ENCODE data around the gene SNAP47. TPM values are rescaled to one million over a fixed set of nuclear protein-coding genes. Genes with fewer than 3 reads are reported as not detected.
A peak's percentile ranks its signal among the peaks of the same experiment; 100 is the strongest.

SNAP47 gene
- total RNA-seq, 1 donor from 2014 or later: 31.1 TPM

DNA sequence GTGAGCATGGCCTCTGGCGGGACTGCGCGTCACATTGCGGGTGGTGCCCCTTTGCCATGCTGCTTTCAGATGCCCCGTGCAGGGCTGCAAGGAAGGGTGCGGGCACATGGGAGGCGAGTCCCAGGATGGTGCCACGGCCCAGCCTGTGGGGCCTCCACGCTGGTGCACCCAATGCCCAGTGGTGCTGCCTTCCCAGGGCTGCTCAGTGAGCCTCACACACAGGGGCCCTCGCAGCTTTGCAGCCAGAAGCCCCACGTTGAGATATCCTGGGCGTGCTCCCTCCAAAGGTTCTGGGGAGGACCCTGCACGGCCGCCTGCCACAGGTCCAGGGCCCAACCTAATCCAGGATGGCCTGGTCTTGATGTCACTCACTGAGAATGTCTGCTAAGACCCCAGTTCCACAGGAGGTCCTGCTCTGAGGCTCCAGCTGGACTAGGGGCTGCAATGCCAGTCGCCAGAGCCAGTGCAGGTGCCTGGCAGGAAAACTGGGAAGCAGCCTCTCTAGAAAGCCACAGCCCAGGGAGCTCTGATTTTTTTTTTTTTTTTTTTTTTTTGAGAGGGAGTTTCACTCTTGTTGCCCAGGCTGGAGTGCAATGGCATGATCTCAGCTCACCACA lies 46.2 kb downstream of the SNAP47 start:
- DNase-seq (ENCODE audit: low spot score): peak; percentile 31

DNA sequence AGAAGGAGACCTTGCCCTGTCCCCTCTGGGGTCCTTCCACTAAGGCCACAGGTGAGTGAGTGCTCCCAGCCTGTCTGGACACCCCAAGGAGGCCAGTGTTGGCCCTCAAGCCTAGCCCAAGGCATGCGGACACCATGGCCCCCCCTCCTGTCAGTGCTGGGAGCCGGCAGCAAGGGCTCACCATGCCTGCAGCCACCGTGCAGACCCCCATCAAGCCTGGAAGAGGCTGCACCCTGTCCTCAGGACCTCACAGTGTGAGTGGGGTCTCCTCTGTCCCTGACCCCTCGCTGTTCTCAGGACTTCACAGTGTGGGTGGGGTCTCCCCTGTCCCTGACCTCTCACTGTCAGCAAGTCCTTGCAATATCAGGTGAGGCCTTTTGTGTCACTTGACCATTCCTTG lies 47.0 kb downstream of the SNAP47 start:
- peak; percentile 25 for DNase-seq (ENCODE audit: low spot score)

DNA sequence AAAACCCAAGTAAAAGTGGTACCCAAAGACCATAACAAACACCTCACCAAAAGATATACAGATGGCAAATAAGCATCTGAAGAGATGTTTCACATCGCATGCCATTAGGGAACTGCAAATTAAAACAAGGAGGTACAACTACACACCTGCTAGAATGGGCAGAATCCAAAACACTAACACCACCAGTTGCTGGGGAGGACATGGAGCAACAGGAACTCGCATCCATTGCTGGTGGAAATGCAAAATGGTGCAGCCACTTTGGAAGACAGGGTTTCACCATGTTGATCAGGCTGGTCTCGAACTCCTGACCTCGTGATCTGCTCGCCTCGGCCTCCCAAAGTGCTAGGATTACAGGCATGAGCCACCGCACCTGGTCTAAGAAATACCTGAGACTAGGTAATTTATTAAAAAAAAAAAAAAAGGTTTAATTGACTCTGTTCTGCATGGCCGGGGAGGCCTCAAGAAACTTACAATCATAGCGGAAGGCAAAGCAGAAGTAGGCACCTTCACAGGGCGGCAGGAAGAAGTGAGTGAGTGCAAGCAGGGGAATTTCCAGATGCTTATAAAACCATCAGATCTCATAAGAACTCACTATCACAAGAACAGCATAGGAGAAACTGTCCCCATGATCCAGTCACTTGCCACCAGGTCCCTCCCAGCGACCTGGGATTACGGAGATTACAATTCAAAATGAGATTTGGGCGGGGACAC lies 50.0 kb downstream of the SNAP47 start:
- DNase-seq (ENCODE audit: low spot score): no peak

DNA sequence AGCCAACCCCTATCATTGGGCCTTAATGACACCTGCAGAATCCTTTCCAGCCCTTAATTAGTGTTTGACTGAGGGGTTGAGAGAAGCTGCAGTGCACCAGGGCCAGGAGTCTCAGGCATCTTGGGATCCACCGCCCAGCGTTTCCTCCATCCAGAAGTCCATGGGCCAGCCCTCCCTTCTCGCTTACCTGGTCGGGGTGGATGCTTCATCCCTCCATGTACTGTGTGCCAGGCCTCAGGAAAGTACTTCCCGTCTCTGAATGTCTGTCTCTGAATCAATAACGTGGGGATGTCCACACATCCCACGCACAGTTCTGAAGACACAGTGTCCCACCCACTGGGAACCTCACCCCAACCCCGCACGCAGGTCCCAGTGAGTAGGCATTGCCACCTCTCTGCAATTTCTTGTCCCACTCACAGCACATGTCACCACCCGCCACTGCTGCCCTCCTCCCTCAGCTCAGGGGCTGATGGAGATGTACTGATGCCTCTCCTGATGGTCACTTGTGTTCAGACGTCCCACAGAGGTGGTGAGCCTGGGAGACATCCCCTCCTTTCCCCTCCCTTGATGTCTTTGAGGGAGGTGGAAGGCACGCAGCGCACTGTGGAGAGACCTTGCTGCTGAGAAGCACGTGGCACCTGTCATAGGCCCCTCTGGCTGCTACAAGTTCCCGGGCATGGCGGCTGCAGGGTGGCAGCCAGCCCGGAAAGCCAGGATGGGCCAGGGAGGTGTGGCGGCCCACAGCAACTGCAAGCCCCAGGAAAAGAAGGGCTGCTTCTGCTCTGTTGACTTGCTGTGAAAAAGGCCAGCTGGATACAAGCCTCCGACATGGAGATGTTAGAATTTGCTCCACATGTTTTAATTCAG lies 50.8 kb downstream of the SNAP47 start:
- peak; percentile 39 for DNase-seq (ENCODE audit: low spot score)

DNA sequence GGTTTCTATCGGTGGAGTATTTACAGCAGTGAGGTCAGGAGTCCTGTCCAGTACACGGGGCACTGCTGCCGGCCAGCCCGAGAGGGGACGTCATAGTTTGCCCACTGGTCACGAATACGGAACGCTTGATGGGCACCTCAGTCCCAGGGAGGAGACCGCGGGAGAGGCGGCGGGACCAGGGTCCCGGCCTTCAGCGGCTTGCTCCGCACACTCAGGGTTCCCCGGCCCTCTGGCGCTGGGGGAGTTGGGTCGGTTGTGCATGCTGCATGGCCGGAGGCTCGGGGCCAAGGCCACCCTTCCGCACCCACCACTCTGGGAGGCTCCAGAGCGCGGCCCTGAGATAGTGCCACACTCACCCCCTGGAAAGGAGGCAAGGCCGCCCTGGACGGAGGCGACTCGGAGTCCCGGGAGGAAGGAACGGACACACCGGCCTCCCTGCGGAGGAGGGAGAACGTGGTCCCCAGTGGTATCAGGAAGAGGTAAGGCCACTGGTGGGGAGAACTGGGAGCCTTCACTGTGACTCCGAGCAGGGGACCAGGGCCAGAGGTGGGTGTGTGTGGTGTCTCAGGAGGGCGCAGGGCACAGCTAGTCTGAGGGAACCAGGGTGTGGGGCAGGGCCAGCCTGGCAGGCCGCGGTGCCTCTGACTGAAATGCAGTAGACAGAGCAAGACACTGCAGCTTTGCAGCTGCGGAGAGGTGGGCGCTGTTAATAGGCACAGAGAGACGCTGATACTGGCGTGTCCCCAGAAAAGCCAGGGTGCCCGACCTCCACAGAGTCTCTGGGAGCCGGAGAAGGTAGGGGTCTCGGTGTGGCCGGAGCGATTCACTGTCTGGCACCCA lies 51.7 kb downstream of the SNAP47 start:
- peak; percentile 47 for DNase-seq (ENCODE audit: low spot score)

DNA sequence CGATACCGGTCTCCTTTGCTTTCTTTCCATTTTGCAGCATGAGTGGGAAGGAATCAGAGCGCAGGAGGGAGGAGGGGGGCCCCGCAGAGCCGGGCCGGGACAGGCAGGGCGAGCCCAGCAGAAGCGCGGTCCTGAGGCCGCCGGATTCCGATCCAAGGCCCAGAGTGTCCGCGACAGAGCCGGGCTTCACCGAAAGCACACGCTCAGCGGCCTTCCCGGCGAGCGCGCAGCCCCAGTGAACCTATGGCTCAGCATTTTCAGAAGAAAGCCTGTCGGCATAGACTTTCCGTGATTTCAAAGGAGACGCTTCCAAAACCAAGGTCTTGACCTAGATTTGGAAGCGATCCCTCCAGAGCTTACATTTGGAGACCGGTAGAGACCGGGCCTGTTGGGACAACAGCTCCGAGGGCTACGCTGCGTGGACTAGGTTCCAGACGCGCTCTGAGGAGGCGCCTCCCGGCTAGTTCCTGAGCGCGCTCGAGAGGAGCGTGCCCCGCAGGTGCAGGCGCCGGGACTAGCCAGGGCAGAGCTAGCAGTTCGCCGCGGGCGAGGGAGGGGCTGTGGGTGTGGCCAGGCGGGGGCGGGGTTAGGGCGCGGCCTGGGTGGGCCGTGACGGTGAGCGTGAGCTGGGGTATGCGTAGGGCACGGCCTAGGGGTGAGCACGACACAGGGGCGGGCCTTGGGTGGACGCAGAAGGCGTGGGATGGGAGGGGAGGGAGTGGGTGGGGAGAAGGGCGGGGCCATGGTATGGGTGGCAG lies 52.5 kb downstream of the SNAP47 start:
- peak; percentile 97 for DNase-seq (ENCODE audit: low spot score)

DNA sequence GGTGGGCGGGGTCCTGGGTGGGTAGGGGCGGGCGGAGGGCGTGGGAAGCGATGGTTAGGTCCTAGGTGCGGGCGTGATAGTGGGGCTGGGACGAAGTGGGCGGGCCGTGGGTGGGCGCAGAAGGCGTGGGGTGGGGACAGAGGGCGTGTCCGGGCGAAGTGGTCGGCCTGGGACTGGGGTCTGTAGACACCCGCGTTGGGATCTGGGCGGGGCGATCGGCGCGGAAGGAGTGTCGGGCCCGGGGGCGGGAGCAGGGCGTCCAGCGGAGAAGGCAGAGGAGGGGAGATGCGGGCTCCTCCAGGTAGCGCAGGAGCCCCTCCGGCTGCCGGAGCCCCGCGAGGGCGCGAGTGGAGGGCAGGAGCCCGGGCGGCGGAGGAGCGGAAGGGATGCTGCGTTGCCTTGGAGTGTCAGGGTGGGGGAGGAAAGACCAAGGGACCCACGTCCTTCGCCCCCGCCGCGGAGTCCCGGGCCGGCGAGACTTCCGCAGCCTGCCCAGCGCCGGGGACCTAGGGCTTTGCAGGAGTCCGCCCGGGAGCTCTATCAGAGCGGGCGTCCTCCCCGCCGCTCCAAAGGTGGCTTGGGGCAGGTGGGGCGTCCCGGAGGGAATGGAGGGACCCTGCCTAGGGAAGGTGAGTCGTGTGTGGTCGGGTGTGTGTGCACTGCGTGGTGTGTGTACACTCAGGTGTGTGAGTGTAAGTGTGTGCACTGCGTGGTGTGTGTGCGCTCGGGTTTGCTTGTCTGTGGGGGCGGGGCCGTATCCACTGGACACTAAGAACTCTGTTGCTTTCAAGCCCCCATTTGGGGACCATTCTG lies 53.2 kb downstream of the SNAP47 start:
- DNase-seq (ENCODE audit: low spot score): peak; percentile 83

DNA sequence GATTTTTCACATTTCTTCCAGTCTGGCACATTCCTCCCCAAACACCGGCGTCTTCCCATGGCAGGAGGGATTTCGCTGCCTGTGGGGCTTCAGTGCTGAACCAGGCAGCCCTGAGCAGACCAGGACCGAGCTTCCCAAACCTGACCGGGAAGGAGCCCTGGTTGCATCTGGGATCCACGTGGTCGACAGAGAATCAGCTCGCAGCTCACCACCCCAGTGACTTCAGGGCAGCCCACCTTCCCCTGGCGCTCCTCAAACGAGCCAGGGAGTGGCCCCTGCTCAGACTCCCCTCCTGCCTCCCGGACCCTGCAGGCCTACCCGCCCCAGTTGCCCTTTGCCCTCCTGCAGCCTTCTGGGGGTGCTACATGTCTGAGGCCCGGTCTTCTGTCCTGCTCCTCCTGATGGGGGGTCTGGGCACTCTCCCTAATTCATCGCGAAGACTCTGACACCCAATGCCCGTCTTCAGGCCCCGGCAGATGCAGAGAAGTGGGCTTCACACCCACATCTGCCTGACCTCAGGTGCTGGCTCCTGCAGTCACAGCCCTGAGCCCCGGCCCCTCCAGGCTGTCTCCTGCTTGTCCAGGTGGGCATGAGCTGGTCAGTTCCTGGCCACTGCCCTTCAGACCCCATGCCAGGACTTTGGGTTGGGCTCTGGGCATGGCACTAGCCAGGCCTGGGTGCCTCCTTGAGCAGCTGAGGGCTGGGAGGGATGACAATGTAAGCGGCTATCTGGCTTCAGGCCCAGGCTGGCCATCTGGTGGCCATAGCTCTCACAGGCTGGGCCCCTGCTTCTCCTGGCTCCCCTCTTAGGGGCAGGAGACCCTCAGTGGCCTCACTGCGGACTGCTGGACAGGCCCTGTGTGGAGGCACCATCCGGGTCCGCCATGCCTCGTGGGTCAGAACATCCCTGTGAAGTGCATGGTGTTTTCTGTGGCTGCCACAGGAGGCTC lies 54.1 kb downstream of the SNAP47 start:
- peak; percentile 44 for DNase-seq (ENCODE audit: low spot score)

DNA sequence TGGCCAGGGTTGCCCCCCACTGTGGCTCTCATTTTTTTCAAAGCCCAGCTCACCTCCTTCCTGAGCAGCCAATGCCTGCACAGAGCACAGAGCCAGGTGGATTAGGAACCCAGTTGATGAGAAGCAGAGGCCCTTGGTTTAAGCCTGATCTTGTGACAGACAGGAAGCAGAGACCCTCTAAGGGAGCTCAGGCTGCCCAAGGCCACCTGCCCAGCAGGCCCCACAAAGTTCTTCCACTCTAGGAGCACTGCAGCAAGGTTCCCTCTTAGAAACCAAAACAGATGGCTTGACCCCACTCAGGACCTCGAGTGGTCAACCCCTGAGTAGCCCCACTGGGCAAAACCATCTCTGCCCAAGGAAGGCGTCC lies 54.8 kb downstream of the SNAP47 start:
- DNase-seq (ENCODE audit: low spot score): peak; percentile 31

DNA sequence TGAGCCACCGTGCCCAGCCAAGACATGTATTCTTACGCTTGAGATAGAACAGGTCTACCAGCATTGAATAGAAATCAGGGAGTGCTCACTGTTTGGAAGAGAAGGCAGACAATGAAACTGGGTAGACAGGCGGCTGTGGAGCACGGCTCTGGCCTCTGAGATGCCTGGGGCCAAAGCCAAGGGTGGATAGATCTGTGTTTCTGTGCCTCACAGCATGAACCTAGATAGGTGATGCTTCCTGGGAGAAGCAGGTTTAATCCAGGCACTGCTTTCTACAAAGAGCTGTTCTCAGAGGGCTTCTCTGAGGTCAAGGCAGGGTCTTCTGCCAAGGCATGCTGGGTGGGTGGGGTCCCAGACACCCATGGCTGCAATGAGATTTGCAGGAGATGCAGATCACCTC lies 55.6 kb downstream of the SNAP47 start:
- peak; percentile 34 for DNase-seq (ENCODE audit: low spot score)

DNA sequence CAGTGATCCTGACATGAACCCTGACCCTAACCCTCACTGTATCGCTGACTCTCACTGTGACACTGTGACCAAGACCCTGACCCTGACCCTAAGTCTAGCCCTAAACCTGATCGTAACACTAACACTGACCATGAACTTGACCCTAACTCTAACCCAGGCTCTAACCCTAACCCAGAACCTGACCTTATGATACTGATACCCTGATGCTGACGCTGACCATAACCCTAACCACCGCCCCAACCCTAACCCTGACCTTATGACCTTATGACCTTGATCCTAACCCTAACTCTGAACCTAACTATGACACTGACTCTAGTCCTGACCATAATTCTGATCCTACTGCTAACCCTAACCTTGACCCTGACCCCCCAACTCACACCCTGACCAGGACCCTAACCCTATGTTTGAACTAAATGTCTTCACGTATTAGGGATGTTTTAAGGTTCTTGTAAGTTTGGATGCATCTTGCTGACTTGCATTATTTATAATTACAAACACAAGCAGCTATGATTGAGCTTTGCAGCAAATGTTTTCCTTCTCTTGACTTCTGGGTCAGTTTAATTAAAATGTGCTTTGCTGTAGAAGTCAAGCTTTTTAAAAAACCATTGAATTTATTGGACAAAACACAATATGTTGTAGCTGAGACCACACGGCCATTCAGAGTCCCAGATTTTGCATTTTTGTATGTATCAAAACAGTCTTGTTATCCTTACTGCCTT lies 56.3 kb downstream of the SNAP47 start:
- DNase-seq (ENCODE audit: low spot score): no peak

DNA sequence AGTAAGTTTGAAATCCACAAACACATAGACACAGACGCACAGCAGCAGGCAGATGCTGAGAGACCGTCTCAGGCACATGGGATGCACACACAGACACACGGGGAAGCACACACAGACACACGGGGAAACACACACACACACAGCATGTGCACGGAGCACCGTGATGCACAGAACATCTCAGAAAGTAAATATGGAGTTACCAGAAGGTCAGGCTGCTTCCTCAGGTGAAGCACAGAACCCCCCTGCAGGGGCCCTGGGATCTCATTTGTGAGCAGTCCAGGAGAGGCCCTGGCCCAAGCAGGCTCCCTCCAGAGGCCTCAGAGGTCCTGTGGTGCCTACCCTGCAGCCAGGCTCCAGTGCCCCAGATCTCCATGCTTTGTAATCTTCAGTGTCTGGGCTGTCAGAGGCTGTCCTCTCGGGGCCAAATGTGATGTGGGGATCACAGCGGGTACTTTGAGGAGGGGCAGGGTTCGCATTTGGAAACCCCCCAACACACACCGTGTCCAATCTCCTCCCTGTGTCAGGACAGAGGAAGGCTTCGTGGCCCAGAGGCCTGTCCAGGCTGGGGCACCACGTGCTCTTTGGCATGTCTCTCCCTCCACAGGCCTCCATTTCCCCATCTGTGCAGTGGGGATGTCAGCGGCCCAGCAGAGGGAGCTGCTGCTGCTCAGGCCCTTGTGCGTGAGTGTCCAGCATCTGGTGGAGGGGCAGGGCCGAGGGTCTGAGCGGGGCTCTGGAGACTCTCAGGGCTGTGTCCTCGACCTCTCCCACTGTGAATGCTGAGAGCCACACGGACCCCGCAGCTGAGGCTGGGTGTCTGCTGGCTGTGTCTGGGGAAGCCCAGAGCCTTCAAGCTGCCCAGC lies 57.2 kb downstream of the SNAP47 start:
- DNase-seq (ENCODE audit: low spot score): peak; percentile 37

DNA sequence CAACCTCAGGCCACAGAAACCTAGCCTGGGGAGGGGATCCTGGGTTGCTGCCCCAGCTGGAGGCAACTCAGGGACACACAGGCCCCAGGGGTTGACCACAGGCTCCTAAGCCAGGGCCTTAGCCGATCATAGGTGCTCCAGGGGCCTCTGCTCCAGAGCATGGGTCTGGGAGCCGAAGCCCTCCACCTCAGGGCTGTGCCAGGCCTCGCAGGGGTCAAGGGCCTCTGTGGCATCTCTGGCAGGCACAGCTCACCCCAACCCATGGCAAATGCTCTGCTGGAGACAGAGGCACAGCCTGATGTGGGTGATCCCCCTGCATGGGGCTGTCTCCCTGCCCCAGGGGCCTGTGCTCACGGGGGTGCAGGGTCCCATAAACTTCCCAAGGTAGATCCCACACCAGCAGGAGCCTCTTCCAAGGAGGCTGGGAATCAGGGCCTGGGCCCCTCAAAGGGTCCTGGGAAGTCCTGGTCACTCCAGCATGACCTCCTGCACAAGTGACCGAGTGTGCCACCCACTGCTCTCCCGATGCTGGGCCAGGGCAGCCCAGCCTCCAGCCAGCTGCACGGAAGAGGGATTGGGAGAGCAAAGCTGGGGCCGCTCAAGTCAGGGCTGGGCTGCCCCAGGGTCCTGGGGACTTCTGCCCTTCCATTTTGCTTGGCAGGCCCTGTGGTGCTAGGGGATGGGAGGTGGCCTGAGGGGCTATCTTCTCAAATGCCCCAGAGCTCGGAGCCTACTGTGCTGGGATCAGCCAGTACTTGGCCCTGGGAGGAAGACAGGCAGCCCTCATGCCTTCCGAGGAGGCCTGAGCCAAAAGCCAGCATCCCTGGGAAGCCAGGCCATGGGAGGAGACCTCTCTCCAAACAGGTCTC lies 58.1 kb downstream of the SNAP47 start:
- DNase-seq (ENCODE audit: low spot score): peak; percentile 39

DNA sequence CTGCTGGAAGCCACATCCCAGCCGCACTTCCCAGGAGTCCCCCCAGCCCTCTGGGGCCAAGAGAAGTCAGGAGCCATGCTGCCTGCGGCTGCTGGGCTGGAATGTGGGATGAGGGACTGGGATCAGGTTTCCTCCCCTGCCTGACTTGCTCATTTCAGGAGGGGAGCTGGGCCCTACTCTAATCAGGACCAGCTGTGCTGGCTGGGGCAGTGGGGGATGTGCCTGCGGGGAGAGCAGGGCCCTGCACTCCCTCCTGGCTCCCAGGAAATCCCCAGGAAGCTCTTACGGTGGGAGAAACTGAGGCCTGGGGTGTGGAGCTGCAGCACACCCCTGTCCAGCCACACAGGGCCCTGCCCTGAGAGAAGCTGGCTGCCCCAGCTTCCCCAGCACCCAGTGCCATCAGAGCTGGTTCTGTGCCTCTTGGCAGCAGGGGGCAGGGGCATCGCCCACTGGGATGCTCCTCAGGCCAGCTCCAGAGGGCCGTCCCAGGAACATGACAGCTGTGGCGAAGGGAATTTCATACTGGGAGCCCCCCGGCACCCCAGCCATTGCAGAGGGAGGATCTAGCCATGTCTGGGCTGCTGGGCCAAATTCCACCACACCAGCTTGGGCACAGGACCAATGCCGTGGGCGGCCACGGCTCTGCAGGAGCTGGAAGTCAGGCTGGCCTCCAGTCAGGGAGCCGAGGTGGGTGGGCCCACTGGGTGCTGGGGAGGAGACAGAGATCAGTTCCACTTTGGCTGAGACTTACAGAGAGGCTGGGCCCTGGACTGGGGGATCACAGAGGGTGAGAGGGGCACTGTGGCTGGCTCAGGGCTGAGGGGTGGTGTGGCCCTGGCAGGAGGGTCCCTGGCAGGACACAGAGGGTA lies 58.9 kb downstream of the SNAP47 start:
- DNase-seq (ENCODE audit: low spot score): peak; percentile 64

DNA sequence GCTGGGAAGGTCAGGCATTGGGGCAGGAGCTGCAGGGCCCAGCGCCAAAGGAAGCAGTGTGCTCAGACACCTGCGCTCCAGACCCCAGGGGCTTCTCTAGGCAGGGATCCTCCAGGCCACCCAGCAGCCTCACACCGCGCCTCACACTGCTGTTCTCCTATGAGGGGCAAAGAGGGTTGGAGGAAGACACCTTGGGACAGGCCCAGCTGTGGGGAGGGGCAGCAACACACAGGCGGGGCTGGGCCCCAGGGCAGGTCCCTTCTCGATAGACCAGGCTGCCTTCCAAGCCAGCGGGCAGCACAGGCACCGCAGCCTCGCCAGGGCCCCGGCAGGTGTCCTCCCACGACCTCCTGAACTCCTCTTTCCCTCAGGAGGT lies 59.6 kb downstream of the SNAP47 start:
- DNase-seq (ENCODE audit: low spot score): no peak
